Activated T-helper 9 cell treated with anti-CD3 and anti-CD28 coated beads, Interleukin-2, amount 50 U/mL, for 16 hours (primary cell): ENCODE data around the gene PLIN4.

Experiments
- DNase-seq: peaks from one replicate; pipeline ENCODE4 v3.0.0-alpha.2; 2020; ENCODE audit warnings: low read depth

Gene PLIN4

GRCh38 chr19:4488496-4488895 is 29.8 kb downstream of the PLIN4 start:
- DNase-seq: no peak

- no peak for DNase-seq
Observed at GRCh38 chr19:4487572-4487971, 30.7 kb downstream of the PLIN4 start.

- no peak for DNase-seq
Observed at GRCh38 chr19:4483385-4483784, 34.9 kb downstream of the PLIN4 start.

GRCh38 chr19:4482721-4483364 is 35.4 kb downstream of the PLIN4 start:
- no peak for DNase-seq

- DNase-seq: no peak
Observed at GRCh38 chr19:4477034-4477801, 41.1 kb downstream of the PLIN4 start.

GRCh38 chr19:4474514-4475022 is 43.7 kb downstream of the PLIN4 start:
- no peak for DNase-seq

GRCh38 chr19:4473763-4474513 is 44.3 kb downstream of the PLIN4 start:
- DNase-seq: no peak

GRCh38 chr19:4473011-4473762 is 45.1 kb downstream of the PLIN4 start:
- no peak for DNase-seq

GRCh38 chr19:4472174-4472974 is 45.9 kb downstream of the PLIN4 start, which contains the start of gene HDGFL2:
Gene HDGFL2 (plus strand): TSS chr19:4472297. CDS start chr19:4472351, 54 bp downstream.
- no peak for DNase-seq

- peak; percentile 94 for DNase-seq
Observed at GRCh38 chr19:4471403-4472173, 46.7 kb downstream of the PLIN4 start.

- no peak for DNase-seq
Observed at GRCh38 chr19:4467835-4468234, 50.5 kb downstream of the PLIN4 start.

- DNase-seq: no peak
Observed at GRCh38 chr19:4464815-4465581, 53.3 kb downstream of the PLIN4 start.

- DNase-seq: peak; percentile 96
Observed at GRCh38 chr19:4457654-4458395, 60.5 kb downstream of the PLIN4 start, which contains the start of gene UBXN6. Gene UBXN6 (minus strand): TSS chr19:4457794. CDS start chr19:4457697, 97 bp downstream.

GRCh38 chr19:4456843-4457653 is 61.2 kb downstream of the PLIN4 start:
- peak; percentile 48 for DNase-seq

GRCh38 chr19:4456476-4456842 is 61.8 kb downstream of the PLIN4 start:
- no peak for DNase-seq

- no peak for DNase-seq
Observed at GRCh38 chr19:4455719-4456475, 62.4 kb downstream of the PLIN4 start.
